ENCODE data around the gene NUP42.
A peak's percentile ranks its signal among the peaks of the same experiment; 100 is the strongest.

- no peak for TF ChIP-seq POLR2A (IDR thresholded peaks at IDR 0.05; ENCODE audit: low read depth, low read length)
- TF ChIP-seq TAF1 (IDR thresholded peaks at IDR 0.05; ENCODE audit: low read depth, low read length) = no peak
- no peak for TF ChIP-seq POLR2AphosphoS5 (IDR thresholded peaks at IDR 0.05; ENCODE audit: low read depth, low read length)
- peak; percentile 70 for TF ChIP-seq SPI1 (IDR thresholded peaks at IDR 0.05; ENCODE audit: low read depth, low read length)
- no peak for TF ChIP-seq PAX5 (IDR thresholded peaks at IDR 0.05; ENCODE audit: insufficient read depth, low read length, severe bottlenecking)
- no peak for TF ChIP-seq POU2F2 (IDR thresholded peaks at IDR 0.05; ENCODE audit: low read depth, low read length)
Observed at GRCh38 chr7:23216021-23216420, 34.2 kb downstream of the NUP42 start.

All from GM12891 (cell line).